ENCODE measurements around the gene DPF3.

DPF3 gene

DNA sequence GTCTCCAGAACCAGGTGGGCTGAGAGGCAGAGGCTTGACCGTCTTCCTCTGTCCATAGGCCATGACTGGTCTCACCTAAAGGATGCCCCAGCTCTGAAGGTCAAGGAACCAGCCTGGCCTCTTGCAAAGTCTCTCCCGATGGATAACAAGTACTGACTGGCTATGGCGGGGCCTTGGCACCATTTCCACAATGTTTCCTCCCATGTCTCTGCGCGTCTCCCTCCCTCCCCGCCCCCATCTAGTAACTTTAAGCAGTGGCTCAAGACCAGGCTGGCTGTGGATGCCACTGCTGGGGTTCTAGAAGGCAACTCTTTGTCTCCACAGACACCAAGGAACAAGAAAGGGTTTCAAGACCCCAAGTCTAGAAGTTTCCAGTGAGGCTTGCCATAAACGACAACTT, 275.5 kb downstream of the DPF3 start:
- Histone ChIP-seq H3F3A (ENCODE audit: insufficient read depth) (no peaks in the 10 kb centered on the region), H3K27me3 (ENCODE audit: low read length) (no peaks in the 10 kb centered on the region), H3K9ac (ENCODE audit: low read length) (no peak overlapping the region), H3K9me3 (ENCODE audit: insufficient read depth, low read length) (no peaks in the 10 kb centered on the region), H3K79me2 (ENCODE audit: insufficient read depth, low read length) (no peaks in the 10 kb centered on the region), H3K27ac (ENCODE audit: low read depth, low read length) (no peak overlapping the region), H4K20me1 (ENCODE audit: low read depth, low read length) (no peaks in the 10 kb centered on the region), H3K4me2 (ENCODE audit: low read depth, low read length, poor library complexity, severe bottlenecking) (no peak overlapping the region), H3K9me2 (replicated peaks; ENCODE audit: insufficient read depth, low read length) (no peaks in the 10 kb centered on the region), H2AFZ (ENCODE audit: low read depth, low read length, severe bottlenecking) (no peak overlapping the region), H3K36me3 (ENCODE audit: low read length) (no peaks in the 10 kb centered on the region), H3K4me3 (ENCODE audit: insufficient read depth, low read length, poor library complexity, severe bottlenecking) (no peak overlapping the region)
- TF ChIP-seq EZH2phosphoT487 (conservative IDR thresholded peaks at IDR 0.05; ENCODE audit: low read length), result no peak
- TF ChIP-seq, protein P1, sequence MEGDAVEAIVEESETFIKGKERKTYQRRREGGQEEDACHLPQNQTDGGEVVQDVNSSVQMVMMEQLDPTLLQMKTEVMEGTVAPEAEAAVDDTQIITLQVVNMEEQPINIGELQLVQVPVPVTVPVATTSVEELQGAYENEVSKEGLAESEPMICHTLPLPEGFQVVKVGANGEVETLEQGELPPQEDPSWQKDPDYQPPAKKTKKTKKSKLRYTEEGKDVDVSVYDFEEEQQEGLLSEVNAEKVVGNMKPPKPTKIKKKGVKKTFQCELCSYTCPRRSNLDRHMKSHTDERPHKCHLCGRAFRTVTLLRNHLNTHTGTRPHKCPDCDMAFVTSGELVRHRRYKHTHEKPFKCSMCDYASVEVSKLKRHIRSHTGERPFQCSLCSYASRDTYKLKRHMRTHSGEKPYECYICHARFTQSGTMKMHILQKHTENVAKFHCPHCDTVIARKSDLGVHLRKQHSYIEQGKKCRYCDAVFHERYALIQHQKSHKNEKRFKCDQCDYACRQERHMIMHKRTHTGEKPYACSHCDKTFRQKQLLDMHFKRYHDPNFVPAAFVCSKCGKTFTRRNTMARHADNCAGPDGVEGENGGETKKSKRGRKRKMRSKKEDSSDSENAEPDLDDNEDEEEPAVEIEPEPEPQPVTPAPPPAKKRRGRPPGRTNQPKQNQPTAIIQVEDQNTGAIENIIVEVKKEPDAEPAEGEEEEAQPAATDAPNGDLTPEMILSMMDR (IDR thresholded peaks at IDR 0.05; ENCODE audit: insufficient read depth, low read length, poor library complexity, severe bottlenecking), result no peak

- H3K79me2 ChIP-seq (ENCODE audit: insufficient read depth, low read length), result no peaks in the 10 kb centered on the region
- H3K27me3 ChIP-seq (ENCODE audit: low read length), result no peaks in the 10 kb centered on the region
- H3K9me3 ChIP-seq (ENCODE audit: insufficient read depth, low read length), result no peaks in the 10 kb centered on the region
- no peaks in the 10 kb centered on the region for H3F3A ChIP-seq (ENCODE audit: insufficient read depth)
- TF ChIP-seq, protein P1 (IDR thresholded peaks at IDR 0.05; ENCODE audit: insufficient read depth, low read length, poor library complexity, severe bottlenecking), result no peak
- TF ChIP-seq EZH2phosphoT487 (conservative IDR thresholded peaks at IDR 0.05; ENCODE audit: low read length), result no peak
- no peaks in the 10 kb centered on the region for H4K20me1 ChIP-seq (ENCODE audit: low read depth, low read length)
- no peak overlapping the region for H3K27ac ChIP-seq (ENCODE audit: low read depth, low read length)
- H3K4me2 ChIP-seq (ENCODE audit: low read depth, low read length, poor library complexity, severe bottlenecking), result no peak overlapping the region
- no peaks in the 10 kb centered on the region for H3K36me3 ChIP-seq (ENCODE audit: low read length)
- no peak overlapping the region for H2AFZ ChIP-seq (ENCODE audit: low read depth, low read length, severe bottlenecking)
- no peak overlapping the region for H3K9ac ChIP-seq (ENCODE audit: low read length)
- no peak overlapping the region for H3K4me3 ChIP-seq (ENCODE audit: insufficient read depth, low read length, poor library complexity, severe bottlenecking)
- no peaks in the 10 kb centered on the region for H3K9me2 ChIP-seq (replicated peaks; ENCODE audit: insufficient read depth, low read length)
These were observed 276.4 kb downstream of the DPF3 start for GRCh38 chr14:72617391-72618031.

GRCh38 chr14:72616811-72617210, 277.1 kb downstream of the DPF3 start:
- no peaks in the 10 kb centered on the region for H3K9me3 ChIP-seq (ENCODE audit: insufficient read depth, low read length)
- TF ChIP-seq, protein P1 (IDR thresholded peaks at IDR 0.05; ENCODE audit: insufficient read depth, low read length, poor library complexity, severe bottlenecking), result no peak
- no peak for TF ChIP-seq EZH2phosphoT487 (conservative IDR thresholded peaks at IDR 0.05; ENCODE audit: low read length)

More at GRCh38 chr14:72616811-72617210, 277.1 kb downstream of the DPF3 start:
- Histone ChIP-seq H3K27me3 (ENCODE audit: low read length) (no peaks in the 10 kb centered on the region), H3K9ac (ENCODE audit: low read length) (no peak overlapping the region), H3K4me3 (ENCODE audit: insufficient read depth, low read length, poor library complexity, severe bottlenecking) (no peak overlapping the region), H3K36me3 (ENCODE audit: low read length) (no peaks in the 10 kb centered on the region), H3K79me2 (ENCODE audit: insufficient read depth, low read length) (no peaks in the 10 kb centered on the region), H3K27ac (ENCODE audit: low read depth, low read length) (no peak overlapping the region), H3K9me2 (replicated peaks; ENCODE audit: insufficient read depth, low read length) (no peaks in the 10 kb centered on the region), H2AFZ (ENCODE audit: low read depth, low read length, severe bottlenecking) (no peak overlapping the region), H3K4me2 (ENCODE audit: low read depth, low read length, poor library complexity, severe bottlenecking) (no peak overlapping the region), H3F3A (ENCODE audit: insufficient read depth) (no peaks in the 10 kb centered on the region), H4K20me1 (ENCODE audit: low read depth, low read length) (no peaks in the 10 kb centered on the region)
